Measurements from ENCODE around the gene KLK11.
"Not testable (repeated sequence)": the region's sequence is repeated elsewhere in the genome, so short reads cannot be mapped to it uniquely, and the experiment has no call there.

Gene KLK11

DNA sequence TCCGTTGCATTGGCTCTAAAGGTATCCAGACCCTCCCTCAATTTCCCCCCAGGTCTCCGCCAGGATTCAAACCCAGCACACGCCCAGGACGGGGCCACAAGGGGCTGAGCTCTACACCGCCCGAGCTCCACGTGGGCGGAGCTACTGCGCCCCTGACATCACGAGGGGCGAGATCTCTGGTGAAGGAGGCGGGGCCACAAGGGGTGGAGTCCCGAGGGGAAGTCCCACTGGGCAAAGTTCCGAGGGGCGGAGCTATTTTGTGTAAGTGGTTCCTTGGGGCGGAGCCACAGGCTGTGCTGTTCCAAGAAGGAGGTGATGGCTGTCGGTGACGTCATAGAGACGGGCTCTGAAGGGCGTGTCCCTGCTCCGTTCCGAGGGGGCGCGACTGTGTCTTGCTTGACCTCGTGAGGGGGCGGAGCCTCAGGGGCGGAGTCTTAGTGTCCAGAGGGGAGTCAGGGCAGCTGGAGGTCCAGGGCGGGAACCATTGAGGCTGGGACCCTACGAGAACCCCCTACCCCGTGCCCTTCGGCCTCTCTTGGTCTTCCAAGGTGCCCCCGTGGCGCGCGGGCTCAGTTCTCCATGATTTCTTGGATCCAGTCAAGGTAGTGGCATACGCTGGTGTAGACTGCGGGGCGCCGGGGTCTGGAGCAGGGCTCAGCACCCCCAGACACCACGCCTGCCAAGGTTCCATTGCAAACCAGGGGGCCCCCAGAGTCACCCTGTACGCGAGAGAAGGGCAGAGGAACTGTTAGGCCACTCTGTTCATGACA, 23.7 kb downstream of the KLK11 start:
- no peak for DNase-seq

GRCh38 chr19:51002089-51002532, 24.3 kb downstream of the KLK11 start:
- no peak for DNase-seq

DNA sequence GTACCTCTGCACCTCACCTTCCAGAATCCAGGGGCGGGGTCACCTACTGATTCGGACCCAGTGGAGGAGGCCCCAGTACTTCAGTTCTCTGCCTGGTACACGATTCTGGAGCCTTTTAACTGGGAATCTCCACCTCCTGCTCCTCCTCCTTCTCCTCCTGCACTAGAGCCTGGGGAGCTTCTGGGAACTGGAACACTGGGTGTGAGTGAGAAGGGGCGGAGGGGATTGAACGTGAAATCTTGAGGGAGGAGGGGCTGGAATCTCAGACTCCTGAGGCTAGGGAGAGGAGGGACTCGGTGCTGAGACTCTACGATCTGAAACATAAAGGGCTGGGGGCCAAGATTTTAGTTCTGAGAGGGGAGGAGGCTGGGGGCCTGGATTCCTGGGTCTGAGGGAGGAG, 24.9 kb downstream of the KLK11 start, which contains the start of gene KLK8:
Gene KLK8, minus strand, starts transcription at position 90 of the 400 bp plus-strand sequence. CDS start 437 bp downstream, outside the sequence.
- DNase-seq = no peak

GRCh38 chr19:51000981-51001380, 25.4 kb downstream of the KLK11 start:
- no peak for DNase-seq

DNA sequence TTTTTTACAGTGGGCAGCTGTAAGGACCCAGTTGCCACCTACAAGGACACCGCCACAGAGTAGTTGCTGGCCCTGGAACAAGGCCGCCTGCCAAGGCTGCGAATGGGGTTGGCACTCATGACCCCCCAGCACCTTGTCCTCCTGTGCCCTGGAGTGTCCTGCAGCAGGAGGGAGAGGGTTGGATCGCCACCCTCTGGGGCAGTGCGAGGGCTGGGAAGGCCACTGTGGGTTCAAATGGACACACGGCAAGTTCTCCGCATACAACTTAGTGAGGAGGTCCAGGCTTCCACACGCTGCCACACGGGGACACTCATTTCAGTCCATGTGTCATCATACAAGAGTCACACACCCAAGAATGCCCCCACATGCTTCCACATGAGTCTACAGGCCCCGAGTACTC, 26.0 kb downstream of the KLK11 start:
- DNase-seq = no peak

- DNase-seq = no peak
Measured at GRCh38 chr19:50998686-50999085, 27.7 kb downstream of the KLK11 start.

DNA sequence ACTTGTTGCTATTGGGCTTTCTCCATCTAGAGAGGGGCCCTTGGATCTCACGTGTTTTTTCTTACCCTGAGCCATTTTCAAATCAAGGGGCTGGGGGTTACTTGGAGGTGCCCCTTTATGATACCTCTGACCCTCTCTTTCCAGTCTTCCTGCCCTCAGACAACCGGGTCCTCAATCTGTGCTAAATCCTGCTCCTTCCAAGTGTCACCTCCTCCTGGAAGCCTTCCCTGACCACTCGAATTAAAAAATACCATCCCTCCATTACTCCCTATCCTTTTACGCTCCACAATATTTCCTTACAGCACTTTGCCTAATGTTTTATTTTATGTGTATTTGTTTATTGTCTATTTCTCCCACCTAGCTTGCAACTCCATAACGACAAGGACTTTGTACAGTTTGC, 28.4 kb downstream of the KLK11 start:
- no peak for DNase-seq

DNA sequence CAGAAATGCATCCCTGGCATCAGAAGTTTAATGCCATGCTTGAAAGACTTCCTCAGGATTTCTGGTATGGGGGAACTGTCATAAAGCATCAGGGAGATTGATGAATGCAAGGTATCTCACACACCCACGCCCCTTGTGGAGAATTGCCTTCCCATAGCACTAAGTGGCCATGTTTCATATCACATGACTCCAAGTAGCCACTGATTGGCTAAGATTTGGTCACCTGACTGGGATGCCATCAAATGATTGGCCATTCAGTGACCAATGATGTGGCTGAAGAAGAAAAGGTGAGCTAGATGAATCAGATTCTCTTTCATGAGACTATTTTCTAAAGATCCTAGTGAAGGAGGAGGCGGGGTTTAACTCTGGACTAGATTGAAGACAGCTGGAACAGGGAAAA, 32.3 kb downstream of the KLK11 start:
- DNase-seq = peak; percentile 77

- DNase-seq = no peak
Measured at GRCh38 chr19:50992666-50993035, 33.8 kb downstream of the KLK11 start.

DNA sequence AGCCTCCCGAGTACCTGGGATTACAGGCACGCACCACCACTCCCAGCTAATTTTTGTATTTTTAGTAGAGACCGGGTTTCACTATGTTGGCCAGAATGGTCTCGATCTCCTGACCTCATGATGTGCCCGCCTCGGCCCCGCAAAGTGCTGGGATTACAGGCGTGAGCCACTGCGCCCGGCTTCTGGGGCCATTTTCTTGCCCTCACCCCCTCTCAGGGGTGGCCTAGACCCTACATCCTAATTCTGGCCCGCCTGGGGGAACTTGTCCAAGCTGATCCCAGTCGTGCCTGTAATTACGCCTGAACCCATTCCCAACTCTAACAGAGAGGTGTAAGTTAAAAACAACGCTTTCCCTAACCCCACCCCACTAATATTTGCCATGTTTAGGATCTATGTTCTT, 42.0 kb downstream of the KLK11 start:
- DNase-seq = not testable (repeated sequence)

GRCh38 chr19:50983625-50984292, 42.7 kb downstream of the KLK11 start, which contains the start of gene KLK7:
TSS of gene KLK7 (minus strand) at chr19:50983917. CDS start at chr19:50982399, 1,518 bp downstream.
- no peak for DNase-seq

GRCh38 chr19:50982186-50982585, 44.2 kb downstream of the KLK11 start:
- no peak for DNase-seq

DNA sequence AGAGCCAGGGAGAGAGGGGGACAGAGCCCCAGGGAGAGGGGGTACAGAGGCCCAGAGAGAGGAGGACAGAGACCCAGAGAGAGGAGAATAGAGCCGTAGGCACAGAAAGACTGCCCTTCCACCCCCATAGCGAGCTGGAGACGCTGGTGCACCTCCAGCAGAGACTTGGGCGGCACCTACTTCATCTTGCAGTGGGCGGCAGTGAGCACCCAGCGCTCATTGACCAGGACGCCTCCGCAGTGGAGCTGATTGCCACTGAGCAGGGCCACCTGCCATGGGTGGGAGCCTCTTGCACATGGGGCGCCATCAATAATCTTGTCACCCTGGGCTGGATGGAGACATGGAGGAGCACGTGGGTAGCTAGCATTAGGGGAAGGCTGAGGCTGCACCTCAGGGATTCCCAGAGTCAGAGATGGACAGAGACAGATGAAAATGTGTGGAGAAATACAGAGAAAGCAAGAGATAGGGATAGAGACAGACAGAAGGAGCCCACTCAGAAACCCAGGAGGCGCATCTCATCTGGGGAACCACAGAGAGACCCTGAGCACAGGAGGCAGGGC, 44.7 kb downstream of the KLK11 start:
- no peak for DNase-seq

DNA sequence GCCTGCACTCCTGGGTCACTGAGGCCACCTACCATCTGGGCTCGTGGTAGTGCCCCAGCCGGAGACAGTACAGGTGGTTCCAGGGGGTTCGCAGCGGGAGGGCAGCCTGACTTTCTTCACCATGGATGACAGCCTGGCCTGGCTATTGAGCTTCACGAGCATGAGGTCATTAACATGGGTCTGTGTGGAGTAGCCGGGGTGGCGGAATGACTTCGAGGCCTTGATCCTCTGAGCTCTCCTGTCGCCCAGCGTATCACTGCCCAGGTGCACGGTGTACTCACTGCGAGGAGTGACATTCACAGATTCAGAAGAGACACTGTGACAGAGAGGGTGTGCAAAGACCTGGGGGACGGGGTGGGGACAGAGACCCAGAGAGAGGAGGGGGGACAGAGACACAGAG, 46.2 kb downstream of the KLK11 start:
- DNase-seq = no peak

DNA sequence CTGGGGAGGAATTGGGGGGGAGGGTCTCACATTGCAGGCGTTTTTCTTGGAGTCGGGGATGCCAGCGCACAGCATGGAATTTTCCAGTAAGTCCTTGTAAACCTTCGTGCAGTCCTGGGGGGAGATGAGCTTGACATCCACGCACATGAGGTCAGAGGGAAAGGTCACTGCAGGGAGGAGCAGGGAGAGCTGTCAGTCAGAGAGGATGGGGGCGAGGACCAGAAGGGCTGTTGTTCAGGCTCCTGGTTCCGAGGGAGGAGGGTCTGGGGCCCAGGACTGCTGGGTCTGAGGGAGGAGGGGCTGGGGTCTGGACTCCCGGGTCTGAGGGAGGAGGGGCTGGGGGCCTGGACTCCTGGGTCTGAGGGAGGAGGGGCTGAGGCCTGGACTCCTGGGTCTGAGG, 46.7 kb downstream of the KLK11 start:
- DNase-seq = no peak

DNA sequence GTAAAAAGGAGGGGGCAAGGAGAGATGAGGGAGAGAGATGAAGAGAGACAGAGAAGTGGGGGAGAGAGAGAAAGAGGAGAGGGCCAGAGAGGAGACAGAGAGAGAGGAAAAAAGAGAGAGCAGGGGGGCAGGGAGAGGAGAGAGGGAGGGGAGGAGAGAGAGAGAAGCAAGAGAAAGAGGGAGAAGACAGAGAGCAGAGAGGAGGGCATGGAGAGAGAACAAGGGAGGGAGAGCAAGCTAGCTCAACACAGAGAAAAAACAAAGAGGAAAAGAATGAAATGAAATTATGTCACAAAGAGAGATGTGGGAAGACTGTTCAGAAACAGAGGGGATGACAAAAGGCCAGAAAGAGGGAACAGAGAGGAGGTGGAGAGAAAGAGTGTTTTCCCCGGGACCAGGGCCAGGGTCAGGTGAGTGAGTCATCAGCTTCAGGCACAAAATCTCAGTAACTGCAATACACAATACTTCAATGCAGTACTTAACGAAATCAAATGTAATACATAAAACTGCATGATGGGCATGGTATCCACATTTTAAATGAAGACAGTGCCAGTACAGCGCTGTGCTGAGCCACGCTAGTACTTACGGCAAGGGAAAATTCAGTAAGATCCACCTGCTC, 47.5 kb downstream of the KLK11 start:
- DNase-seq = no peak

DNA sequence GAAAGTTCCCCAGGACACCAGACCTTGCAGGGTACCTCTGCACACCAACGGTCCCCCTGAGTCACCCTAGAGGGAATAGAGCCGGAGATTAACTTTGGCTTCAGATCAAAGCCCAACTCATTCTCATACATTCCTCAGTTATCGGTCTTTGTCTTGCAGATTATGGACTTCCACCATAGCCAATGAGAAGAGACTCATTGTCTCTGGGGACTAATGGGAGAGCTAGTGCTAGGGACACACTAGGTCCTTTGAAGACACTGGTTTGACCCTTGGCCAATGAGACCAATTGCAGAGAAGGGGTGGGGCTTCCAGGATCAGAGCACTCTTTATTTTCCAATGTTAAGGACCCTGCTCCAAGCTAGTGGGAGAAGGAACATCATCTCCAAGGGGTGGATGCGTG, 48.8 kb downstream of the KLK11 start:
- no peak for DNase-seq

DNA sequence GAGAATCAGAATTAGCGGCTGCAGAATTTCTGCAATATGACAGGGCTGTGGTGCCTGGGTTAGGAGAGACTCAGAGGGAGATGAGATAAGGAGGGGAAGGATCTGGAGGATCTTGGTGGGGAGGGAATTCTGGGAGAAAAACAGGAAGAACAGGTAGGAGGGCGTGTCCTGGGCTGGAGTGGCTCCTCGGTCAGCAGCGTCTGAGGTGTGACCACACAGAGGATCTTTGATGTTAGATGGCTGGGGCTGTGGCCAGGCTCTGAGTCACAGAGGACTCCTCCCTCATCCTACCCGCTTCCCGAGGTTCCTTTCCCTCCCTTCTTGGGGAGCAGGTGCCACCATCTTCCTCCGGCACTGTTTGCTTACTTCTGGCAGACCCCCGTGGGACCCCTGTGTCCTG, 50.6 kb downstream of the KLK11 start:
- DNase-seq = no peak

GRCh38 chr19:50974702-50975556, 51.5 kb downstream of the KLK11 start:
- DNase-seq = no peak

GRCh38 chr19:50972795-50973376, 53.5 kb downstream of the KLK11 start:
- no peak for DNase-seq

Measured in NCI-H2171 treated with DMSO at 0.1 percent for 48 hours (cell line).